Measurements from ENCODE around the gene PBX3.

GRCh38 chr9:125897481-125897880, 150.3 kb downstream of the PBX3 start:
- TF ChIP-seq CTCF (conservative IDR thresholded peaks at IDR 0.05 in 1 of 2, IDR thresholded peaks at IDR 0.05 in 1 of 2; ENCODE audit: low read depth in 1 of 2, low read length in 2 of 2) = no peak
- TF ChIP-seq EZH2 (IDR thresholded peaks at IDR 0.05; ENCODE audit: low read length, missing control alignments) = no peak
